Measurements from ENCODE around the gene BCAP31.

The BCAP31 gene

GRCh38 chrX:153724252-153725038 lies at the start of gene BCAP31, which contains the start of gene ABCD1:
Gene BCAP31, minus strand, starts transcription at chrX:153724387. Its CDS starts 1,143 bp downstream, at chrX:153723244.
Gene ABCD1, plus strand, starts transcription at chrX:153724856. Its CDS starts 411 bp downstream, at chrX:153725267.
- H3K4me3 ChIP-seq (ENCODE audit: low read depth, low read length), result peak within 1 kb of the TSS; percentile 61
- DNase-seq (ENCODE audit: low read depth), result peak; percentile 44
- TF ChIP-seq, protein P1, sequence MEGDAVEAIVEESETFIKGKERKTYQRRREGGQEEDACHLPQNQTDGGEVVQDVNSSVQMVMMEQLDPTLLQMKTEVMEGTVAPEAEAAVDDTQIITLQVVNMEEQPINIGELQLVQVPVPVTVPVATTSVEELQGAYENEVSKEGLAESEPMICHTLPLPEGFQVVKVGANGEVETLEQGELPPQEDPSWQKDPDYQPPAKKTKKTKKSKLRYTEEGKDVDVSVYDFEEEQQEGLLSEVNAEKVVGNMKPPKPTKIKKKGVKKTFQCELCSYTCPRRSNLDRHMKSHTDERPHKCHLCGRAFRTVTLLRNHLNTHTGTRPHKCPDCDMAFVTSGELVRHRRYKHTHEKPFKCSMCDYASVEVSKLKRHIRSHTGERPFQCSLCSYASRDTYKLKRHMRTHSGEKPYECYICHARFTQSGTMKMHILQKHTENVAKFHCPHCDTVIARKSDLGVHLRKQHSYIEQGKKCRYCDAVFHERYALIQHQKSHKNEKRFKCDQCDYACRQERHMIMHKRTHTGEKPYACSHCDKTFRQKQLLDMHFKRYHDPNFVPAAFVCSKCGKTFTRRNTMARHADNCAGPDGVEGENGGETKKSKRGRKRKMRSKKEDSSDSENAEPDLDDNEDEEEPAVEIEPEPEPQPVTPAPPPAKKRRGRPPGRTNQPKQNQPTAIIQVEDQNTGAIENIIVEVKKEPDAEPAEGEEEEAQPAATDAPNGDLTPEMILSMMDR (IDR thresholded peaks at IDR 0.05; ENCODE audit: low read depth, low read length, missing control alignments), result no peak
- in situ Hi-C loops (cut with HindIII; ENCODE audit: low sequenced_read_pairs), result no loop called here

DNA sequence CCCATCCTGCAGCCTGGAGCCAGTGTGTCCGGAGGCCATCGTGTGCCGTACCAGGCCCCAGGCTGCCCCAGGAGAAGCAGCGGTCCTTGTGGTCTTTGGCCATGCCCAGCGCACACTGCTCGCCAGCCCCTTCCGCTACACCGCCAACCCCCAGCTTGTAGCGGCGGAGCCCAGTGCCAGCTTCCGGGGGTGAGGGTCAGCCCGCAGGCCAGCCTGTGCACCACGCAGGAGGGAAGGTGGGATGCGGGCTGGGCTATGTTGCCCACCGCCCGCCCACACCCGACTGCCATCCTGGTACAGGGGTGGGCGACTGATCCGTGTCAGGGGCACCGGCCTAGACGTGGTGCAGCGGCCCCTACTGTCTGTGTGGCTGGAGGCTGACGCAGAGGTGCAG lies 49.0 kb upstream of the BCAP31 start:
- TF ChIP-seq, protein P1 (IDR thresholded peaks at IDR 0.05; ENCODE audit: low read depth, low read length, missing control alignments), result no peak
- no peak overlapping the region for H3K4me3 ChIP-seq (ENCODE audit: low read depth, low read length)
- no peak for DNase-seq (ENCODE audit: low read depth)
- in situ Hi-C loops (cut with HindIII; ENCODE audit: low sequenced_read_pairs), result no loop called here

DNA sequence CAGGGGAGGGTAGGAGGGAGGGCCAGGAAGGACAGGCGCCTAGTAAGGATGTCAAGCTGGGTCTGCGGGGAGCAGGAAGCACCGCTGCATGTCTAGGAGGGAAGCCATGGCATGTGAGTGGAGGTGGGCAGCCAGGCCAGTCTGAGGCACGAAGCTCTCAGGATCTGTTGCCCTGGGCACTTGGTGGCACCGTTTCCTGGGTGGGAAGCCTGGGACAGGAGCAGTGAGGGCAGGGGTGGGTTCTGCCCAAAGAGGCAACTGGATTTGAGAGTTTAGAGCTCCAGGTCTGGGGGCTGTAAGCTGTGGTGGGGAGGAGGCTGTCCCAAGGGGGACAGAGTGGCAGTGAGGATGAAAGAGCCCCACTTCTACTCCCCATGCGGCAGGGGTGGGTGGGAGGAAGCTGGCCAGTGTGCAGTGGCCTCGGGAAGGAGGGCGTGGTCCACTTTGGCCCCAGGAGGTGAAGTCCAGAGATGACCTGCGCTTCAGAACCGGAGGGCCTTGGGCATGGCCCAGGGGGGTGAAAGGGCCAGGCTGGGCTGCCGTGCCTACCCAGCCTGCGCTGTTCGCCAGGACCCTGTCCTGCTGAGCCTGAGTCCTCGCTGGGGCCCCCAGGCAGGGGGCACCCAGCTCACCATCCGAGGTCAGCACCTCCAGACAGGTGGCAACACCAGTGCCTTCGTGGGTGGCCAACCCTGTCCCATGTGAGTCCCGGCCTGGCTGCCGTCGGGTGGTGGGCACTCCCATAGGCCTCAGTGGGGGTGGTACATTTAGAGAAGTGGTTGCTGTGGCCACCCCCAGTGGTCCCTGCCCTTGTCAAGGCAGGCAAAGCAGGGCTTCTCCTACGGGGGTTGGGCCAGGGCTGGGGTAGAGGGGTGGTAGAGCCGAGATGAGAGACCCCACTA lies 48.4 kb upstream of the BCAP31 start:
- H3K4me3 ChIP-seq (ENCODE audit: low read depth, low read length), result no peak overlapping the region
- in situ Hi-C loops (cut with HindIII; ENCODE audit: low sequenced_read_pairs), result no loop called here
- TF ChIP-seq, protein P1 (IDR thresholded peaks at IDR 0.05; ENCODE audit: low read depth, low read length, missing control alignments), result no peak
- no peak for DNase-seq (ENCODE audit: low read depth)

GRCh38 chrX:153771415-153772315 lies 47.5 kb upstream of the BCAP31 start:
- H3K4me3 ChIP-seq (ENCODE audit: low read depth, low read length), result no peak overlapping the region
- no peak for DNase-seq (ENCODE audit: low read depth)
- in situ Hi-C loops (cut with HindIII; ENCODE audit: low sequenced_read_pairs), result no loop called here
- TF ChIP-seq, protein P1 (IDR thresholded peaks at IDR 0.05; ENCODE audit: low read depth, low read length, missing control alignments), result no peak

- DNase-seq (ENCODE audit: low read depth), result no peak
- TF ChIP-seq, protein P1 (IDR thresholded peaks at IDR 0.05; ENCODE audit: low read depth, low read length, missing control alignments), result no peak
- in situ Hi-C loops (cut with HindIII; ENCODE audit: low sequenced_read_pairs), result no loop called here
- no peak overlapping the region for H3K4me3 ChIP-seq (ENCODE audit: low read depth, low read length)
These were observed 46.6 kb upstream of the BCAP31 start for GRCh38 chrX:153770601-153771414.

Data from astrocyte of the cerebellum (primary cell).